ENCODE measurements around the gene ADGB.

Gene ADGB

GRCh38 chr6:146635165-146635564 is 36.4 kb downstream of the ADGB start:
- no peaks in the 10 kb centered on the region for H3K4me1 ChIP-seq (ENCODE audit: insufficient read depth, low read length)
- H3K27me3 ChIP-seq (ENCODE audit: insufficient read depth, low read length) = no peaks in the 10 kb centered on the region
- no peaks in the 10 kb centered on the region for H3K36me3 ChIP-seq (ENCODE audit: insufficient read depth, low read depth, low read length)
- no peak overlapping the region for H3K27ac ChIP-seq (ENCODE audit: low read length)
- no peak overlapping the region for H3K9ac ChIP-seq (ENCODE audit: low read depth, low read length)
- no peaks in the 10 kb centered on the region for H3K9me3 ChIP-seq (ENCODE audit: insufficient read depth, low read depth, low read length)
- H3K4me3 ChIP-seq (ENCODE audit: low read length) = no peak overlapping the region

GRCh38 chr6:146636481-146636880 is 37.7 kb downstream of the ADGB start:
- Histone ChIP-seq H3K4me3 (ENCODE audit: low read length) (no peak overlapping the region), H3K27ac (ENCODE audit: low read length) (no peak overlapping the region), H3K36me3 (ENCODE audit: insufficient read depth, low read depth, low read length) (no peaks in the 10 kb centered on the region), H3K4me1 (ENCODE audit: insufficient read depth, low read length) (no peaks in the 10 kb centered on the region), H3K27me3 (ENCODE audit: insufficient read depth, low read length) (no peaks in the 10 kb centered on the region), H3K9me3 (ENCODE audit: insufficient read depth, low read depth, low read length) (no peaks in the 10 kb centered on the region), H3K9ac (ENCODE audit: low read depth, low read length) (no peak overlapping the region)

- H3K27ac ChIP-seq (ENCODE audit: low read length) = no peak overlapping the region
- no peaks in the 10 kb centered on the region for H3K9me3 ChIP-seq (ENCODE audit: insufficient read depth, low read depth, low read length)
- H3K4me1 ChIP-seq (ENCODE audit: insufficient read depth, low read length) = no peaks in the 10 kb centered on the region
- no peaks in the 10 kb centered on the region for H3K27me3 ChIP-seq (ENCODE audit: insufficient read depth, low read length)
- H3K9ac ChIP-seq (ENCODE audit: low read depth, low read length) = no peak overlapping the region
- no peak overlapping the region for H3K4me3 ChIP-seq (ENCODE audit: low read length)
- H3K36me3 ChIP-seq (ENCODE audit: insufficient read depth, low read depth, low read length) = no peaks in the 10 kb centered on the region
Measured at GRCh38 chr6:146642921-146643320, 44.1 kb downstream of the ADGB start.

GRCh38 chr6:146650799-146651481 is 52.2 kb downstream of the ADGB start:
- no peaks in the 10 kb centered on the region for H3K36me3 ChIP-seq (ENCODE audit: insufficient read depth, low read depth, low read length)
- H3K4me3 ChIP-seq (ENCODE audit: low read length) = no peak overlapping the region
- H3K27ac ChIP-seq (ENCODE audit: low read length) = no peak overlapping the region
- H3K4me1 ChIP-seq (ENCODE audit: insufficient read depth, low read length) = no peaks in the 10 kb centered on the region
- no peaks in the 10 kb centered on the region for H3K9me3 ChIP-seq (ENCODE audit: insufficient read depth, low read depth, low read length)
- H3K9ac ChIP-seq (ENCODE audit: low read depth, low read length) = no peak overlapping the region
- H3K27me3 ChIP-seq (ENCODE audit: insufficient read depth, low read length) = no peaks in the 10 kb centered on the region

GRCh38 chr6:146651482-146651863 is 52.7 kb downstream of the ADGB start:
- H3K9ac ChIP-seq (ENCODE audit: low read depth, low read length) = no peak overlapping the region
- no peak overlapping the region for H3K4me3 ChIP-seq (ENCODE audit: low read length)
- H3K36me3 ChIP-seq (ENCODE audit: insufficient read depth, low read depth, low read length) = no peaks in the 10 kb centered on the region
- no peaks in the 10 kb centered on the region for H3K9me3 ChIP-seq (ENCODE audit: insufficient read depth, low read depth, low read length)
- no peaks in the 10 kb centered on the region for H3K4me1 ChIP-seq (ENCODE audit: insufficient read depth, low read length)
- H3K27ac ChIP-seq (ENCODE audit: low read length) = no peak overlapping the region
- H3K27me3 ChIP-seq (ENCODE audit: insufficient read depth, low read length) = no peaks in the 10 kb centered on the region

- Histone ChIP-seq H3K36me3 (ENCODE audit: insufficient read depth, low read depth, low read length) (no peaks in the 10 kb centered on the region), H3K4me1 (ENCODE audit: insufficient read depth, low read length) (no peaks in the 10 kb centered on the region), H3K9ac (ENCODE audit: low read depth, low read length) (no peak overlapping the region), H3K27ac (ENCODE audit: low read length) (no peak overlapping the region), H3K4me3 (ENCODE audit: low read length) (no peak overlapping the region), H3K9me3 (ENCODE audit: insufficient read depth, low read depth, low read length) (no peaks in the 10 kb centered on the region), H3K27me3 (ENCODE audit: insufficient read depth, low read length) (no peaks in the 10 kb centered on the region)
Measured at GRCh38 chr6:146657432-146657831, 58.7 kb downstream of the ADGB start.

GRCh38 chr6:146664871-146665360 is 66.1 kb downstream of the ADGB start:
- Histone ChIP-seq H3K9me3 (ENCODE audit: insufficient read depth, low read depth, low read length) (no peaks in the 10 kb centered on the region), H3K9ac (ENCODE audit: low read depth, low read length) (no peak overlapping the region), H3K27me3 (ENCODE audit: insufficient read depth, low read length) (no peaks in the 10 kb centered on the region), H3K36me3 (ENCODE audit: insufficient read depth, low read depth, low read length) (no peaks in the 10 kb centered on the region), H3K4me3 (ENCODE audit: low read length) (no peak overlapping the region), H3K4me1 (ENCODE audit: insufficient read depth, low read length) (peaks cover 7% of the 10 kb centered on the region; the same call in 1 of the 2 replicates), H3K27ac (ENCODE audit: low read length) (no peak overlapping the region)

- H3K27ac ChIP-seq (ENCODE audit: low read length) = no peak overlapping the region
- H3K27me3 ChIP-seq (ENCODE audit: insufficient read depth, low read length) = no peaks in the 10 kb centered on the region
- H3K4me3 ChIP-seq (ENCODE audit: low read length) = no peak overlapping the region
- no peaks in the 10 kb centered on the region for H3K36me3 ChIP-seq (ENCODE audit: insufficient read depth, low read depth, low read length)
- no peak overlapping the region for H3K9ac ChIP-seq (ENCODE audit: low read depth, low read length)
- no peaks in the 10 kb centered on the region for H3K9me3 ChIP-seq (ENCODE audit: insufficient read depth, low read depth, low read length)
- H3K4me1 ChIP-seq (ENCODE audit: insufficient read depth, low read length) = peaks cover 7% of the 10 kb centered on the region; the same call in 1 of the 2 replicates
Measured at GRCh38 chr6:146666909-146667308, 68.1 kb downstream of the ADGB start.

- Histone ChIP-seq H3K9me3 (ENCODE audit: insufficient read depth, low read depth, low read length) (no peaks in the 10 kb centered on the region), H3K36me3 (ENCODE audit: insufficient read depth, low read depth, low read length) (no peaks in the 10 kb centered on the region), H3K4me3 (ENCODE audit: low read length) (no peak overlapping the region), H3K9ac (ENCODE audit: low read depth, low read length) (no peak overlapping the region), H3K27ac (ENCODE audit: low read length) (no peak overlapping the region), H3K4me1 (ENCODE audit: insufficient read depth, low read length) (peaks cover 7% of the 10 kb centered on the region; the same call in 1 of the 2 replicates), H3K27me3 (ENCODE audit: insufficient read depth, low read length) (no peaks in the 10 kb centered on the region)
Measured at GRCh38 chr6:146670161-146670560, 71.4 kb downstream of the ADGB start.

- Histone ChIP-seq H3K9me3 (ENCODE audit: insufficient read depth, low read depth, low read length) (no peaks in the 10 kb centered on the region), H3K27ac (ENCODE audit: low read length) (no peak overlapping the region)
Measured at GRCh38 chr6:146673069-146673468, 74.3 kb downstream of the ADGB start.

GRCh38 chr6:146679386-146679785 is 80.6 kb downstream of the ADGB start:
- Histone ChIP-seq H3K9me3 (ENCODE audit: insufficient read depth, low read depth, low read length) (no peaks in the 10 kb centered on the region), H3K36me3 (ENCODE audit: insufficient read depth, low read depth, low read length) (no peaks in the 10 kb centered on the region), H3K9ac (ENCODE audit: low read depth, low read length) (no peak overlapping the region), H3K4me1 (ENCODE audit: insufficient read depth, low read length) (no peaks in the 10 kb centered on the region), H3K4me3 (ENCODE audit: low read length) (no peak overlapping the region), H3K27me3 (ENCODE audit: insufficient read depth, low read length) (no peaks in the 10 kb centered on the region), H3K27ac (ENCODE audit: low read length) (no peak overlapping the region)

More at GRCh38 chr6:146673069-146673468, 74.3 kb downstream of the ADGB start:
- Histone ChIP-seq H3K36me3 (ENCODE audit: insufficient read depth, low read depth, low read length) (no peaks in the 10 kb centered on the region), H3K27me3 (ENCODE audit: insufficient read depth, low read length) (no peaks in the 10 kb centered on the region), H3K4me3 (ENCODE audit: low read length) (no peak overlapping the region), H3K4me1 (ENCODE audit: insufficient read depth, low read length) (no peaks in the 10 kb centered on the region), H3K9ac (ENCODE audit: low read depth, low read length) (no peak overlapping the region)

GRCh38 chr6:146682919-146683318 is 84.1 kb downstream of the ADGB start:
- Histone ChIP-seq H3K4me1 (ENCODE audit: insufficient read depth, low read length) (no peaks in the 10 kb centered on the region), H3K27ac (ENCODE audit: low read length) (no peak overlapping the region), H3K4me3 (ENCODE audit: low read length) (no peak overlapping the region), H3K9ac (ENCODE audit: low read depth, low read length) (no peak overlapping the region), H3K9me3 (ENCODE audit: insufficient read depth, low read depth, low read length) (no peaks in the 10 kb centered on the region), H3K27me3 (ENCODE audit: insufficient read depth, low read length) (no peaks in the 10 kb centered on the region), H3K36me3 (ENCODE audit: insufficient read depth, low read depth, low read length) (no peaks in the 10 kb centered on the region)

All from iPS-20b (cell line).